HepG2 (cell line): ENCODE measurements around the gene NDUFS2. TPM values are rescaled to one million over a fixed set of nuclear protein-coding genes. Genes with fewer than 3 reads are reported as not detected.

ENCODE experiments used
- CEBPZ ChIP-seq: IDR thresholded peaks from 2 replicates; pipeline ENCODE4 v1.6.1; 2012; ENCODE audit warnings: low read length, improper control_type of control experiment
- CHD4 ChIP-seq: fragments of 200-600 bp; sonication (generic); IDR thresholded peaks from 2 replicates; pipeline ENCODE4 v1.7.0; 2017; ENCODE audit warnings: mild to moderate bottlenecking, low read length, borderline replicate concordance
- FOXC1 ChIP-seq: sonication (generic); formaldehyde crosslinking; IDR thresholded peaks from 2 replicates; pipeline ENCODE4 v1.8.0; 2022; ENCODE audit warnings: mild to moderate bottlenecking, missing genetic modification reagents, borderline replicate concordance
- SCMH1 ChIP-seq: sonication (generic); formaldehyde crosslinking; IDR thresholded peaks from 2 replicates; pipeline ENCODE4 v1.9.0; 2021; ENCODE audit warnings: missing genetic modification reagents, mild to moderate bottlenecking, borderline replicate concordance
- SMC3 ChIP-seq: IDR thresholded peaks from 2 replicates; pipeline ENCODE4 v1.6.1; 2011; ENCODE audit warnings: low read length, improper control_type of control experiment
- TCF12 ChIP-seq, 2 experiments: fragments of 450-650 bp in 1 of 2; sonication (generic) in 1 of 2; formaldehyde crosslinking in 1 of 2; IDR thresholded peaks; 2 replicates each; pipeline versions ENCODE4 v1.6.1 to v1.8.0; 2017 to 2022; ENCODE audit warnings: antibody characterized with exemption in 1 of 2, mild to moderate bottlenecking in 1 of 2, missing genetic modification reagents in 1 of 2, moderate library complexity in 1 of 2
- TCF7 ChIP-seq: sonication (generic); IDR thresholded peaks from 2 replicates; pipeline ENCODE4 v1.6.1; 2016; ENCODE audit warnings: antibody characterized with exemption, low read depth
- TP53 ChIP-seq: sonication (generic); formaldehyde crosslinking; conservative IDR thresholded peaks from 2 replicates; pipeline ENCODE4 v1.4.0; 2020; ENCODE audit warnings: missing genetic modification reagents
- ZNF558 ChIP-seq: sonication (generic); formaldehyde crosslinking; IDR thresholded peaks from 2 replicates; pipeline ENCODE4 v1.9.0; 2022; ENCODE audit warnings: mild to moderate bottlenecking, missing genetic modification reagents, borderline replicate concordance
- ZNF704 ChIP-seq: sonication (generic); formaldehyde crosslinking; IDR thresholded peaks from 2 replicates; pipeline ENCODE4 v1.8.1; 2023; ENCODE audit warnings: mild to moderate bottlenecking, inconsistent platforms, moderate library complexity, missing genetic modification reagents, borderline replicate concordance
- ZNF75D ChIP-seq: sonication (generic); formaldehyde crosslinking; IDR thresholded peaks from 2 replicates; pipeline ENCODE4 v1.8.1; 2023; ENCODE audit warnings: missing genetic modification reagents, mild to moderate bottlenecking, borderline replicate concordance
- polyA plus RNA-seq, 8 experiments: library from polyadenylated mRNA; depleted of rRNA in 3 of 8; stranded (reverse) in 7 of 8; unstranded in 1 of 8; fragments of >200 nt; fragmentation: Illumina TruSeq in 4 of 8; extraction: Trizol in 4 of 8; gene quantifications; 2 replicates each; pipeline versions ENCODE4 v1.2.1 to v1.2.3, GENCODE V29; 2011 to 2016; ENCODE audit warnings: low read depth in 4 of 8, missing spikeins in 1 of 8, mixed read lengths in 1 of 8; ENCODE audit not compliant: insufficient read depth in 1 of 8
- total RNA-seq, 5 experiments: library from RNA; depleted of rRNA; stranded (reverse); fragments of >200 nt; fragmentation: Illumina TruSeq; extraction: Trizol; gene quantifications; 2 replicates each; pipeline ENCODE4 v1.2.3, GENCODE V29; 2016; ENCODE audit warnings: low read depth in 1 of 5
- TF ChIP-seq, protein P1 (sequence below), 2 experiments: fragments of 450-650 bp in 1 of 2; sonication (generic) in 1 of 2; formaldehyde crosslinking in 1 of 2; IDR thresholded peaks; 2 replicates each; pipeline versions ENCODE4 v1.6.1 to v1.8.0; 2016 to 2022; ENCODE audit warnings: antibody characterized with exemption in 1 of 2, mild to moderate bottlenecking in 1 of 2, missing genetic modification reagents in 1 of 2

NDUFS2 gene
- total and polyA plus RNA-seq, 2 of the 13 experiments (the other 11 are each of a cell fraction or from before 2014, with no cell fraction given) = 89.9 to 118 TPM

DNA sequence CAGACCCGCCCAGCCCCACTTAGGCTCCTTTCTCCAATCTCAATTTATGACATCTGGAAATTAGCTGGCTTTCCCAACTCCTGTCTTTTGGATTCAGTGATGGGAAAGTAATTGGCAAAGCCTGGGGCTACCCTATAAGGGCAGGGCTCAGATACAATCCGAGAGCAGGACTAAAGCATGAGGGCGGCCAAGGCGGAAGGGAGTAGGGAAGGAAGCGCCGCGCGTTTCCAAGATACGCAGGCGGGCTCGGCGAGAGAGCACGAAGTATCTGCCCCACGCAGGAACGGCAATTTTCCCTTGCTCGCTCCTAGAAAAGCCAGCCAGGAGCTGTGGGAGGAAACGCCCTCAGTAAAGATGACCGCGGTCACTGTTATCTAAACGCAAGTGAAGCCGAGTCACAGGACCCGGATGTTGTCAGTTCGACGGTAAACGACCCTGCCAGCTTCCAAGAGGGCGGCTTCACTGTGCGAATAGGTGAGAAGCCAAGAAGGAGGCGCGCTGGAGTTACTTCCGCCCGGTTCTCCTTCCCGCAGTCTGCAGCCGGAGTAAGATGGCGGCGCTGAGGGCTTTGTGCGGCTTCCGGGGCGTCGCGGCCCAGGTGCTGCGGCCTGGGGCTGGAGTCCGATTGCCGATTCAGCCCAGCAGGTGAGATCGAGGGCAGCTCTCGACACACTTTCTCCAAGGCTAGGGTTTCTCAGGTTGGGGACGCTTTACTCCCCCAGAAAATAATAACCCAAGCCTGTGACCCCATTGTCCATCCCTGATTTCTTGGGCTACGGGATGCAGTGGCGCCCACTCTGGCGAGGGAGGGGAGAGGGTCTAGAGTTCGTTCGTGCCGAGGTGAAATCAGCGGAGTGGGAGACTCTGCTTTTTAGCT is at the start of gene NDUFS2 (continued):
- TF ChIP-seq, protein P1, sequence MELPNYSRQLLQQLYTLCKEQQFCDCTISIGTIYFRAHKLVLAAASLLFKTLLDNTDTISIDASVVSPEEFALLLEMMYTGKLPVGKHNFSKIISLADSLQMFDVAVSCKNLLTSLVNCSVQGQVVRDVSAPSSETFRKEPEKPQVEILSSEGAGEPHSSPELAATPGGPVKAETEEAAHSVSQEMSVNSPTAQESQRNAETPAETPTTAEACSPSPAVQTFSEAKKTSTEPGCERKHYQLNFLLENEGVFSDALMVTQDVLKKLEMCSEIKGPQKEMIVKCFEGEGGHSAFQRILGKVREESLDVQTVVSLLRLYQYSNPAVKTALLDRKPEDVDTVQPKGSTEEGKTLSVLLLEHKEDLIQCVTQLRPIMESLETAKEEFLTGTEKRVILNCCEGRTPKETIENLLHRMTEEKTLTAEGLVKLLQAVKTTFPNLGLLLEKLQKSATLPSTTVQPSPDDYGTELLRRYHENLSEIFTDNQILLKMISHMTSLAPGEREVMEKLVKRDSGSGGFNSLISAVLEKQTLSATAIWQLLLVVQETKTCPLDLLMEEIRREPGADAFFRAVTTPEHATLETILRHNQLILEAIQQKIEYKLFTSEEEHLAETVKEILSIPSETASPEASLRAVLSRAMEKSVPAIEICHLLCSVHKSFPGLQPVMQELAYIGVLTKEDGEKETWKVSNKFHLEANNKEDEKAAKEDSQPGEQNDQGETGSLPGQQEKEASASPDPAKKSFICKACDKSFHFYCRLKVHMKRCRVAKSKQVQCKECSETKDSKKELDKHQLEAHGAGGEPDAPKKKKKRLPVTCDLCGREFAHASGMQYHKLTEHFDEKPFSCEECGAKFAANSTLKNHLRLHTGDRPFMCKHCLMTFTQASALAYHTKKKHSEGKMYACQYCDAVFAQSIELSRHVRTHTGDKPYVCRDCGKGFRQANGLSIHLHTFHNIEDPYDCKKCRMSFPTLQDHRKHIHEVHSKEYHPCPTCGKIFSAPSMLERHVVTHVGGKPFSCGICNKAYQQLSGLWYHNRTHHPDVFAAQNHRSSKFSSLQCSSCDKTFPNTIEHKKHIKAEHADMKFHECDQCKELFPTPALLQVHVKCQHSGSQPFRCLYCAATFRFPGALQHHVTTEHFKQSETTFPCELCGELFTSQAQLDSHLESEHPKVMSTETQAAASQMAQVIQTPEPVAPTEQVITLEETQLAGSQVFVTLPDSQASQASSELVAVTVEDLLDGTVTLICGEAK (IDR thresholded peaks at IDR 0.05) = peak; percentile 37; the same call in 1 of the 2 replicates
- TF ChIP-seq, protein P1 (CRISPR knock-in tag; IDR thresholded peaks at IDR 0.05) = peak; percentile 78
- no peak for TF ChIP-seq ZNF704 (CRISPR knock-in tag)
- TF ChIP-seq TCF12 (IDR thresholded peaks at IDR 0.05) = no peak
- TF ChIP-seq TCF12 (CRISPR knock-in tag; IDR thresholded peaks at IDR 0.05) = no peak
- no peak for TF ChIP-seq TCF7
- no peak for TF ChIP-seq CEBPZ
- no peak for TF ChIP-seq SCMH1
- TF ChIP-seq ZNF75D (CRISPR knock-in tag) = no peak
- no peak for TF ChIP-seq TP53 (CRISPR knock-in tag)
- TF ChIP-seq ZNF558 = 0 out of 2 replicates have a peak, but pooled peaks have one; percentile 6
- no peak; the same call in 1 of the 2 replicates for TF ChIP-seq FOXC1 (CRISPR knock-in tag)
- no peak for TF ChIP-seq SMC3
- TF ChIP-seq CHD4 = no peak
